Astrocyte (in vitro differentiated cells and primary cell): Measurements from ENCODE around the gene ESRRA. TPM values are rescaled to one million over a fixed set of nuclear protein-coding genes. Genes with fewer than 3 reads are reported as not detected.

Experiments
- DNase-seq: peaks from one replicate; pipeline ENCODE4 v3.0.0-alpha.2; 2010; ENCODE audit warnings: low read depth
- FAIRE-seq: peaks from 2 replicates; lab custom pipeline; 2011; peaks lifted over from hg19 to GRCh38; lab: Jason Lieb, UNC
- H2AFZ ChIP-seq: 2 replicates; pipeline ENCODE4 v1.6.0; 2012; ENCODE audit warnings: low read depth, low read length, inconsistent platforms
- H3K27ac ChIP-seq: 2 replicates; pipeline ENCODE4 v1.5.1; 2011; ENCODE audit warnings: low read depth, low read length, inconsistent platforms
- H3K27me3 ChIP-seq: 2 replicates; pipeline ENCODE4 v1.6.0; 2011; ENCODE audit warnings: low read length, inconsistent platforms; ENCODE audit not compliant: insufficient read depth
- H3K36me3 ChIP-seq: 2 replicates; pipeline ENCODE4 v1.5.1; 2011; ENCODE audit warnings: low read length, inconsistent platforms; ENCODE audit not compliant: insufficient read depth
- H3K4me1 ChIP-seq: 2 replicates; pipeline ENCODE4 v1.5.1; 2011; ENCODE audit warnings: low read length, inconsistent platforms; ENCODE audit not compliant: insufficient read depth
- H3K4me2 ChIP-seq: 2 replicates; pipeline ENCODE4 v1.6.0; 2012; ENCODE audit warnings: low read length, inconsistent platforms
- H3K4me3 ChIP-seq: 2 replicates; pipeline ENCODE4 v1.5.1; 2011; ENCODE audit warnings: low read depth, mild to moderate bottlenecking, low read length, inconsistent platforms; ENCODE audit not compliant: insufficient read depth
- H3K79me2 ChIP-seq: 2 replicates; pipeline ENCODE4 v1.6.0; 2012; ENCODE audit warnings: mild to moderate bottlenecking, low read length, inconsistent platforms; ENCODE audit not compliant: insufficient read depth
- H3K9ac ChIP-seq: 2 replicates; pipeline ENCODE4 v1.6.0; 2012; ENCODE audit warnings: mild to moderate bottlenecking, low read length, inconsistent platforms
- H3K9me3 ChIP-seq: 2 replicates; pipeline ENCODE4 v1.5.1; 2012; ENCODE audit warnings: low read depth, mild to moderate bottlenecking, low read length, inconsistent platforms; ENCODE audit not compliant: insufficient read depth
- H4K20me1 ChIP-seq: 2 replicates; pipeline ENCODE4 v1.6.0; 2012; ENCODE audit warnings: low read length, inconsistent platforms; ENCODE audit not compliant: insufficient read depth
- H3K27ac Mint-ChIP-seq: one replicate; pipeline ENCODE4 v1.8.0; 2021; ENCODE audit warnings: mild to moderate bottlenecking, mixed read lengths; ENCODE audit not compliant: unreplicated experiment
- H3K27me3 Mint-ChIP-seq: one replicate; pipeline ENCODE4 v1.8.0; 2021; ENCODE audit warnings: low read depth, mixed read lengths; ENCODE audit not compliant: unreplicated experiment
- H3K36me3 Mint-ChIP-seq: one replicate; pipeline ENCODE4 v1.8.0; 2021; ENCODE audit warnings: low read depth, mixed read lengths; ENCODE audit not compliant: unreplicated experiment
- H3K4me1 Mint-ChIP-seq: one replicate; pipeline ENCODE4 v1.8.0; 2021; ENCODE audit warnings: low read depth, mixed read lengths; ENCODE audit not compliant: unreplicated experiment
- H3K4me3 Mint-ChIP-seq: one replicate; pipeline ENCODE4 v1.8.0; 2021; ENCODE audit warnings: mild to moderate bottlenecking, moderate library complexity, mixed read lengths; ENCODE audit not compliant: unreplicated experiment
- H3K9me3 Mint-ChIP-seq: one replicate; pipeline ENCODE4 v1.8.0; 2021; ENCODE audit warnings: mild to moderate bottlenecking, mixed read lengths; ENCODE audit not compliant: unreplicated experiment
- EZH2 ChIP-seq: IDR thresholded peaks from 2 replicates; pipeline ENCODE4 v1.6.1; 2012; ENCODE audit warnings: mild to moderate bottlenecking, low read length, inconsistent platforms; ENCODE audit not compliant: insufficient read depth
- total RNA-seq: library from RNA; stranded (reverse); gene quantifications from 2 replicates; pipeline ENCODE4 v1.2.1, GENCODE V29; 2021
- TF ChIP-seq, protein P1 (sequence below): IDR thresholded peaks from 2 replicates; pipeline ENCODE4 v1.5.1; 2011; ENCODE audit warnings: low read depth, mild to moderate bottlenecking, inconsistent platforms, low read length, moderate library complexity; ENCODE audit not compliant: insufficient read depth

ESRRA gene
- total RNA-seq, 1 donor from 2014 or later = 26.3 TPM

DNA sequence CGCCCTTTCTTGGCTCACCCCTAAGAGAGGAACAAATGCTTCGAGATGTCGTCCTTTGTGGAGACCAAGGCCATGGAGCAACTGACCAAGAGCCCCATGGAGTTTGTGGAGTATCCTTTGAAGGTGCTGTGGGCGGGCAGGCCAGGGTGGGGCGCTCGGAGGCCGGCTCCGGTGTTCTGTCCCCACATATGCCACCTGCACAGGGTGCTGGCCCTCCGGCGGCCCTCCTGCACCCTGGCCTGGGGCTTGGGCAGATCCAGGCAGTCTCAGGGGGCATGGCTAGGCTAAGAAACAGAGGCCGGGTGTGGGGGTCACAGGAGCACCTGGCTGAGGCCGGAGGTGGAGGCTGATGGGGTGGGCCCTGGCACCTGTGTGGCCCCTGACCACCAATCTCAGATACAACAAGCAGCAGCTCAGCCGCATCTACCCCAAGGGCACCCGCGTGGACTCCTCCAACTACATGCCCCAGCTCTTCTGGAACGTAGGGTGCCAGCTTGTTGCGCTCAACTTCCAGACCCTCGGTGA is 43.7 kb upstream of the ESRRA start:
- Histone ChIP-seq H3K9ac (no peak overlapping the region), H3K36me3 (peaks cover 23% of the 10 kb centered on the region), H2AFZ (no peak overlapping the region), H3K27ac (no peak overlapping the region), H3K9me3 (no peaks in the 10 kb centered on the region), H3K27me3 (no peaks in the 10 kb centered on the region), H3K79me2 (no peaks in the 10 kb centered on the region), H3K4me2 (no peak overlapping the region), H3K4me1 (peaks cover 19% of the 10 kb centered on the region), H4K20me1 (peaks cover 34% of the 10 kb centered on the region), H3K4me3 (no peak overlapping the region)
- no peaks in the 10 kb centered on the region for H3K27me3 Mint-ChIP-seq
- H3K9me3 Mint-ChIP-seq = peaks cover 2% of the 10 kb centered on the region
- no peak overlapping the region for H3K4me3 Mint-ChIP-seq
- TF ChIP-seq EZH2 = no peak
- TF ChIP-seq, protein P1, sequence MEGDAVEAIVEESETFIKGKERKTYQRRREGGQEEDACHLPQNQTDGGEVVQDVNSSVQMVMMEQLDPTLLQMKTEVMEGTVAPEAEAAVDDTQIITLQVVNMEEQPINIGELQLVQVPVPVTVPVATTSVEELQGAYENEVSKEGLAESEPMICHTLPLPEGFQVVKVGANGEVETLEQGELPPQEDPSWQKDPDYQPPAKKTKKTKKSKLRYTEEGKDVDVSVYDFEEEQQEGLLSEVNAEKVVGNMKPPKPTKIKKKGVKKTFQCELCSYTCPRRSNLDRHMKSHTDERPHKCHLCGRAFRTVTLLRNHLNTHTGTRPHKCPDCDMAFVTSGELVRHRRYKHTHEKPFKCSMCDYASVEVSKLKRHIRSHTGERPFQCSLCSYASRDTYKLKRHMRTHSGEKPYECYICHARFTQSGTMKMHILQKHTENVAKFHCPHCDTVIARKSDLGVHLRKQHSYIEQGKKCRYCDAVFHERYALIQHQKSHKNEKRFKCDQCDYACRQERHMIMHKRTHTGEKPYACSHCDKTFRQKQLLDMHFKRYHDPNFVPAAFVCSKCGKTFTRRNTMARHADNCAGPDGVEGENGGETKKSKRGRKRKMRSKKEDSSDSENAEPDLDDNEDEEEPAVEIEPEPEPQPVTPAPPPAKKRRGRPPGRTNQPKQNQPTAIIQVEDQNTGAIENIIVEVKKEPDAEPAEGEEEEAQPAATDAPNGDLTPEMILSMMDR = no peak
- no peak for FAIRE-seq
- H3K27ac Mint-ChIP-seq = no peak overlapping the region
- H3K36me3 Mint-ChIP-seq = peaks cover 28% of the 10 kb centered on the region
- H3K4me1 Mint-ChIP-seq = peaks cover 11% of the 10 kb centered on the region
- no peak for DNase-seq

DNA sequence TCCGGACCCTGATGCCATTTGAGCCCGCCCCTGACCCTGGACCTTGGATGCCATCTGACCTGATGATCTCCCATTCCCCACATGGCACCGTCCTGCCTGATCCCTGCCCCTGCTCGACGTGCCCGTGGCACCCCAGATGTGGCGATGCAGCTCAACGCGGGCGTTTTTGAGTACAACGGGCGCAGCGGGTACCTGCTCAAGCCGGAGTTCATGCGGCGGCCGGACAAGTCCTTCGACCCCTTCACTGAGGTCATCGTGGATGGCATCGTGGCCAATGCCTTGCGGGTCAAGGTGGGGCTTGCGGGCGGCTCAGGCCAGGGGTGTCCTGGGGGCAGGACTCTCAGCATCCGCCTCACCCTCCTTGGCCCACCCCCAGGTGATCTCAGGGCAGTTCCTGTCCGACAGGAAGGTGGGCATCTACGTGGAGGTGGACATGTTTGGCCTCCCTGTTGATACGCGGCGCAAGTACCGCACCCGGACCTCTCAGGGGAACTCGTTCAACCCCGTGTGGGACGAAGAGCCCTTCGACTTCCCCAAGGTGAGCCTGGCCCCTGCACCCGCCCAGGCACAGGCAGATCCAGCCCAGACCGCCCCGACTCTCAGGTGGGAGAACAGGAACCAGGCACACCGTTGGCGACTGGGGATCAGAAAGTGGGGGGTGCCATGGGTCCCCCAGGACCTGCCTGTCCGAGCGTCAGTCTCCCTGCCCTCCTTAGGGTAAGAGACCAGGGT is 42.9 kb upstream of the ESRRA start:
- FAIRE-seq (no peak), DNase-seq (no peak)
- Mint-ChIP-seq H3K4me1 (peaks cover 11% of the 10 kb centered on the region), H3K36me3 (peaks cover 28% of the 10 kb centered on the region), H3K4me3 (no peak overlapping the region), H3K27ac (peak overlapping the region; percentile 91), H3K27me3 (no peaks in the 10 kb centered on the region), H3K9me3 (peaks cover 2% of the 10 kb centered on the region)
- Histone ChIP-seq H3K9me3 (no peaks in the 10 kb centered on the region), H3K4me2 (peak overlapping the region; percentile 36), H3K4me1 (peaks cover 19% of the 10 kb centered on the region), H3K4me3 (no peak overlapping the region), H3K79me2 (no peaks in the 10 kb centered on the region), H3K9ac (peak overlapping the region; percentile 47), H3K27me3 (no peaks in the 10 kb centered on the region), H2AFZ (no peak overlapping the region), H4K20me1 (peaks cover 34% of the 10 kb centered on the region), H3K36me3 (peaks cover 21% of the 10 kb centered on the region), H3K27ac (peak overlapping the region; percentile 34)
- TF ChIP-seq, protein P1 = no peak
- TF ChIP-seq EZH2 = no peak
